ENCODE data around the gene RASAL2.

The RASAL2 gene

DNA sequence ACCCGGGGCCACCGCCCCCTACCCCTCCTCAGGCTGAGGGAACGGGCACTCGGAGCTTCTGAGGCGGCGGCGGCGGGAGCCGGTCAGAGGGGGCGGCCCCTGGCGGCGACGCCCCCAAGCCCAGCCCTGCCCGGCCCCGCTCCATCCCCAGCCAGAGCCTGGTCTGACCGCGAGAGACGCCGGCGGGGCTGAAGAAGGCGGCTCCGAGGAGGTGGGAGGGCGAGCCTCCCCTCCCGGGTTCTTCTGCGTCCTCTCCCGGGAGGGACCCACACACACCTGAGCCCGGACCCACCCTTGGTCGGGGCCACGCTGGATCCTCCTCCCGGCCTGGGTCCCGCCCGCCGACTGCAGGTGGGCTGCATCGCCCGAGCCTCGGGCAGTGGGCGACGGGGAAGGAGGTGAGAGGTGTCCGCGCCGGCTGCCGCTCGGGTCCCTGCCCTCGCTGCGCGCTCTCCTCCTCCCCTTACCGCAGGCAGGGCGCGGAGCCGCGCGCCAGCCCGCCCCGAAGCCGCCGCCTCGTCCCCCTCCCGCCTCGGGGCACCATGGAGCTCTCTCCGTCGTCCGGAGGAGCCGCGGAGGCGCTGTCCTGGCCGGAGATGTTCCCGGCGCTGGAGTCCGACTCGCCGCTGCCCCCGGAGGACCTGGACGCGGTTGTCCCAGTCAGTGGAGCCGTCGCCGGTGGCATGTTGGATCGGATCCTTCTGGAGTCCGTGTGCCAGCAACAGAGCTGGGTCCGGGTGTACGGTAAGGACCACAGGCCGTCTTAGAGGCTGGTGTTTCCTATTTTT lies at the start of gene RASAL2:
Gene RASAL2, plus strand, starts transcription at position 154 of the 788 bp plus-strand sequence. Its CDS starts 389 bp downstream, at position 543.
- DNase-seq (ENCODE audit: low spot score): peak; percentile 66

- DNase-seq (ENCODE audit: low spot score): no peak
Measured at GRCh38 chr1:178046591-178047270, 47.2 kb upstream of the RASAL2 start.

- DNase-seq (ENCODE audit: low spot score): no peak
Measured at GRCh38 chr1:178047403-178048093, 46.4 kb upstream of the RASAL2 start.

DNA sequence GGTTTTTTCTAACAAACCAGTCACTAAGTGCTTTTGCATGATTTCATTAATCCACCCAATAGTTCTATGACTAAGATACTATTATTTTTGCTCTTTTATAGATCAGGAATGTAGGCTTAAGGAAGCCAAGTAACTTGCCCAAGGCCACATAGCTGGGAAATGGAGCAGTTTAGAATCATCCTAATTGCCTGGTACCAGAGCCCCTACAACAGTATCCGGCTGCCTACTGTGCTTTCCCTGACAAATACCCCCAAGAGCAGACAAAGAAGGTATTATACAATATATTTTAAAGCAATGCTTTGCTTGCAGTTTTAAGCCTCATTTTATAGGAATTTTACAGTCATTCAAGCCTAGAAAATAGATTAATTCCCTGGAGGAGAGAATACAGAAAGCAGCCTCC lies 45.5 kb upstream of the RASAL2 start:
- DNase-seq (ENCODE audit: low spot score): no peak

DNA sequence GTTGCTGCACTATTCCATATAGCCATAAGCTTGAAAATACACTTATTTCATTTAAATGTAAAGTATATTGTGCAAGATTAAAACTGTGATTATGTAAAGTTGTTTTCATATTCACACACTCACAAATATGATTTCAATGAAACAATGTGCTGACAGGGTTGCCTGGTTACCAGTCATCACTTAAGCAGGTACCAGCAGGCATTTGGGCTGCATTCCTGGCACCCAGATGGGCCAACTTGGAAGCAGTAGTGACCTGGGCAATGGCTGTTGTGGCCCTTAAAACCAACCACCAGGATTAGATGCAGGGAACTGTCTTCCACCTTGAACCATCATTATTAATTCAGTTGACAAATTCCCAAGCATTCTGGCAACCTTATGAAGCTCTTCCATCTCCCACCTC lies 45.0 kb upstream of the RASAL2 start:
- no peak for DNase-seq (ENCODE audit: low spot score)

GRCh38 chr1:178050084-178050483 lies 43.8 kb upstream of the RASAL2 start:
- no peak for DNase-seq (ENCODE audit: low spot score)

GRCh38 chr1:178051071-178051470 lies 42.8 kb upstream of the RASAL2 start:
- no peak for DNase-seq (ENCODE audit: low spot score)

DNA sequence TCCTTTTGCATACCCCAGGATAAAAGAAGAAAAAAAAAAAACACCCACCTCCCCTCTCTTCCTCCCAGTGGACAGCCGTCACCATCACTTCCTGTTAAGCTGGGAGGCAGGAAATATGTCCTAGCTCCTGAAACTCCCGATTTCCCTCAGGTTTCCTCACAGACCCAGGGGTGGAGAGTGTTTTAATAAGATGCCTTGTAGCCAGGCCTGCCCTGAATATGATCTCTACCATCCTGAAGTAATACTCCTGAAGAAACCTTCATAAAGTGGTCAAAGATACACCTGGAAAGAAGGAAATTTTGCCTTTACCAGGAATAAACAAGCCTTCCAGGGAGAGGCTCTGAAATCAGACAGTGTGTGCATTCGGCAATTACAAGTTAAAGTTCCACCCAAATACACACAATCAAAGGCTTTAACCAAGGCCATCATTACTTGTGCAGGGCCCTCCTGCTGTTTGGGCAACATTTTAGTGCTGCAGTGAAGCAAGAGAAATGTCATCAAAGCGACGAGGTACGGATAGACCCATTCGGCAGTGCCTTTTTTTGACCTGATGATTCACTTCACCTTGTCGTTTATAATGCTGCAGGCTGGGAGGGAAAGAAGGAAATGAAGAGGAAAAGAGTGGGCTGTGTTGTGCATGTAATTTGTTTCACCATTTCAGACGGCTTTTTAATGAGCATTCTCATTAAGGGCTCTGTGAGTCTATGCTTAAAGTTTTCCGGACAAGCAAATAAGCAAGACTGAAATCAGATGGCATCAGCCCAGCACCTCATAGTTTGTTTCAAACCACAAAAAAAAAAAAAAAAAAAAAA lies 41.0 kb upstream of the RASAL2 start:
- no peak for DNase-seq (ENCODE audit: low spot score)

DNA sequence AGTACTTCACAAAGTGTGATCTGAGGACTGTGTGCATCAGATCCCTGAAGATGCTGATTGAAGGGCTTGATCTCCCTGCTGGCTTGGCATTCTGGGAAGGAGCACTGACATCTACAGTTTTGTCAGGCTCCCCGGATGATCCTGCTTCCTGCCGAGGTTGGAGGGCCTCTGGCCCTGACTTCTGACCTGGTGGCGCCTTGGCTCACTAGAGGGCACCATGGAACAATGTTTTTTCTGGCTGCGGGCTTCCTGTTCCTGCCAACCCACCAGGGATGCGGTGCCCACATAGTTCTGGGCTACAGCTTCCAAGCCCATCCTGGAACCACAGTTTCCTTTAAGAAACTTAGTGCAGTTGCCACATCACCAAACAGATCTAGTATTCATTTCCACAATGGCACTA lies 38.8 kb upstream of the RASAL2 start:
- peak; percentile 78 for DNase-seq (ENCODE audit: low spot score)

GRCh38 chr1:178055779-178056471 lies 38.0 kb upstream of the RASAL2 start:
- DNase-seq (ENCODE audit: low spot score): peak; percentile 22

GRCh38 chr1:178057141-178057765 lies 36.7 kb upstream of the RASAL2 start:
- no peak for DNase-seq (ENCODE audit: low spot score)

GRCh38 chr1:178057912-178058534 lies 35.9 kb upstream of the RASAL2 start:
- DNase-seq (ENCODE audit: low spot score): no peak

DNA sequence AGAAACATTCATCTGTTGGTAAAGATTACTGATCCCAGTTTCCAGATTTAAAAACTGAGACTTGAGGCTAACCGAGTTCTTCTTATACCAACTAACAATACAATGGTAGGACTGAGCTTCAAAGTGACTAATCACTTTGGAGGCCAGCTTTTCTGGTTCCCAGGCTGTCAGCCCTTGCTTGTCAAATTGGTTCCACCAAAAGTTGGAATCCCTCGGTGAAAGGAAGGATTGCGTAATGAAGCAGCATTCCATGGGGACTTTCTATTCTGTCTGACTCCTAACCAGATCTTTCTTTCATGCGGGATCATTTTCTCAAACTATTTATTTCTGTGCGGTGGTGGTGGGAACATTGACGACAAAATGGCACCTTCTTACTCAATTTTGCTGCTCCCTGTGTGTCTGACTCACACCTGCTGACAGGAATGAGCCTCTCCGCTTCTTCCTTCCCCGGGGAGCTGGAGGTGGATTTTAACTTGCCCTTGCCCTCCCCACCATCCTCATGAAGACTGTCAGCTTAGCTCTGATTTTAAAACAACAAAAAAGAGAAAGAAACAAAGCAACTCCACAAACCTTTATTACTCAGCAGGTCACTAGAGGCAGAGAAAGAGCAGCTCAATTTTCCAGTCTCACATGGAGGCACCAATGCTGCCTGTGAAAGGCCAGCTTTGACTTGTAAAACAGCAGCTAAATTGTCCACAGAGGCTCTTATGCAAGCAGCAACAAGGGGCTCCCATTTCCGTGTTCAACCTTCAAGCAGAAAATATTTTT lies 32.9 kb upstream of the RASAL2 start:
- DNase-seq (ENCODE audit: low spot score): no peak

- DNase-seq (ENCODE audit: low spot score): no peak
Measured at GRCh38 chr1:178061620-178062019, 32.3 kb upstream of the RASAL2 start.

DNA sequence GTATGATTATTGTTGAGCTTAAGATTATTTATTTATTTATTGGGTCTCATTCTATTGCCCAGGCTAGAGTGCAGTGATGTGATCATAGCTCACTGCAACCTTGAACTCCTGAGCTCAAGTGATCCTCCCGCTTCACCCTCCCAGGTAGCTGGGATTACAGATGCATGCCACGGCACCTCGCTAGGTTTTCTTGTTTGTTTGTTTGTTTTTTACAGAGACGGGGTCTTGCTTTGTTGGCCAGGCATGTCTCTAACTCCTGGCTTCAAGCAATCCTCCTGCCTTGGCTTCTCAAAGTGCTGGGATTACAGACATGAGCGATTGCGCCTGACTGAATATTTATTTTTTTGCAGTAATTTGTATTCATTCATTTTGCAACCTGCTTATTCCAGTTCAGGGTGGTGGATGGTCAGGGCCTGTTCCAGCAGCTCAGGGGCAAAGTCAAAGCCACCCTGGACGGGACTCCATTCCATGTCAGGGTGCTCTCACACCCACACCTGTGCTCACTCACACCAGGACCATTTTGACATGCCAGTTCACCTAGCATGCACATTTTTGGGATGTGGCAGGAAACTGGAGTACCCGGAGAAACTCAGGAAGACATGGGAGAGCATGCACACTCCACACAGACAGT lies 29.6 kb upstream of the RASAL2 start:
- no peak for DNase-seq (ENCODE audit: low spot score)

DNA sequence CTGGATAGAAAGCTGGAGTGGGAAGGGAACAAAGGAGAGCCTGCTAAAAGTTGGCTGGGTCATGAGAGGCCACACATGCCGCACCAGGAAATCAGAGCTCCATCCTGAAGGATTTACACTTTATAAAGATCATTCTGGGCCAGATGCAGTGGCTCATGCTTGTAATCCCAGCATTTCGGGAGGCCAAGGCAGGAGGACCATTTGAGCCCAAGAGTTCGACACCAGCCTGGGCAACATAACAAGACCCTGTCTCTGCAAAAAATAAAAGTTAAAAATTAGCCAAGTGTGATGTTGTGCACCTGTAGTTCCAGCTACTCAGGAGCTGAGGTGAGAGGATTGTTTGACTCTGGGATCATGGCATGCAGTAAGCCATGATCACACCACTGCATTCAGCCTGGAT lies 28.7 kb upstream of the RASAL2 start:
- DNase-seq (ENCODE audit: low spot score): no peak

DNA sequence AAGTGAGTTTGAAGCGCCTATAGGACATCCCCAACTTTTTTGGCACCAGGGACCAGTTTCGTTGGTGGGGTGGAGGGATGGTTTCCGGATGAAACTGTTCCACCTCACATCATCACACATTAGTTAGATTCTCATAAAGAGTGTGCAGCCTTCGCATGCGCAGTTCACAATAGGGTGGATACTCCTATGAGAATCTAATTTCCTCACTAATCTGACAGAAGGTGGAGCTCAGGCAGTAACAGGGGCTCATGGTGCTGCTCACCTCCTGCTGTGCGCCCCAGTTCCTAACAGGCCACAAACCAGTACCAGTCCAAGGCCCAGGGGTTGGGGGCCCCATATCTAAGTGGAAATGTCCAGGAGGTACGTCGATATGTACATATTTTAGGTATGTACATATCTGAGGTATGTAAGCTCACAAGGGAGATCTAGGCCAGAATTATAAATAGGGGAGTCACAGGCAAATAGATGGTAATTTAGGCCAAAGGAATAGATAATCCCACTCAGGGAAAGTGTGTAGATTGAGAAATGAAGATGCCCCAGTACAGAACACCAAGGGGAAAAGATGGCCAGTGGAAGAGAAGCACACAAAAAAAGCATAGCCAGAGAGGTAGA lies 27.5 kb upstream of the RASAL2 start:
- no peak for DNase-seq (ENCODE audit: low spot score)

- DNase-seq (ENCODE audit: low spot score): no peak
Measured at GRCh38 chr1:178066908-178067614, 26.8 kb upstream of the RASAL2 start.

Data from RKO (cell line).